ENCODE data around the gene FGF6.

Gene FGF6
- long read RNA-seq = 0 reads

GRCh38 chr12:4445156-4446101, at the start of gene FGF6:
TSS of gene FGF6 (minus strand) at chr12:4445815. CDS start at chr12:4445570, 245 bp downstream.
- Histone ChIP-seq H3K27me3 (ENCODE audit: insufficient read depth, poor library complexity, severe bottlenecking) (no peaks in the 10 kb centered on the region), H3K4me3 (replicated peaks; ENCODE audit: insufficient read depth, low read length) (no peak within 1 kb of the TSS), H3K27ac (replicated peaks) (no peak within 1 kb of the TSS)
- no peak for TF ChIP-seq REST (IDR thresholded peaks at IDR 0.05; ENCODE audit: insufficient replicate concordance, low read depth)
- DNase-seq (ENCODE audit: low read depth in 1 of 2, low spot score in 1 of 2) = no peak

GRCh38 chr12:4490973-4491372, 45.4 kb upstream of the FGF6 start:
- no peak for DNase-seq (ENCODE audit: low read depth in 1 of 2, low spot score in 1 of 2)
- TF ChIP-seq CTCF (IDR thresholded peaks at IDR 0.05; ENCODE audit: insufficient read depth, low read length) = no peak
- no peak for TF ChIP-seq POLR2AphosphoS5 (IDR thresholded peaks at IDR 0.05; ENCODE audit: low read depth)
- no peak for TF ChIP-seq REST (IDR thresholded peaks at IDR 0.05; ENCODE audit: insufficient replicate concordance, low read depth)
- TF ChIP-seq SPI1 (IDR thresholded peaks at IDR 0.05; ENCODE audit: borderline replicate concordance, low read depth) = no peak
- no peak for TF ChIP-seq GABPA (IDR thresholded peaks at IDR 0.05; ENCODE audit: low read depth)
- H3K27me3 ChIP-seq (ENCODE audit: insufficient read depth, poor library complexity, severe bottlenecking) = no peaks in the 10 kb centered on the region
- H3K4me3 ChIP-seq (replicated peaks; ENCODE audit: insufficient read depth, low read length) = no peak overlapping the region
- no peak overlapping the region for H3K27ac ChIP-seq (replicated peaks)

GRCh38 chr12:4489556-4489955, 43.9 kb upstream of the FGF6 start:
- Histone ChIP-seq H3K27ac (replicated peaks) (no peak overlapping the region), H3K27me3 (ENCODE audit: insufficient read depth, poor library complexity, severe bottlenecking) (no peaks in the 10 kb centered on the region), H3K4me3 (replicated peaks; ENCODE audit: insufficient read depth, low read length) (no peak overlapping the region)
- no peak for DNase-seq (ENCODE audit: low read depth in 1 of 2, low spot score in 1 of 2)
- no peak for TF ChIP-seq GABPA (IDR thresholded peaks at IDR 0.05; ENCODE audit: low read depth)
- TF ChIP-seq CTCF (IDR thresholded peaks at IDR 0.05; ENCODE audit: insufficient read depth, low read length) = no peak
- TF ChIP-seq POLR2AphosphoS5 (IDR thresholded peaks at IDR 0.05; ENCODE audit: low read depth) = no peak
- TF ChIP-seq SPI1 (IDR thresholded peaks at IDR 0.05; ENCODE audit: borderline replicate concordance, low read depth) = no peak
- TF ChIP-seq REST (IDR thresholded peaks at IDR 0.05; ENCODE audit: insufficient replicate concordance, low read depth) = no peak
